Ascending aorta (tissue), 2 donors: ENCODE measurements around the gene FAM13B. TPM values are rescaled to one million over a fixed set of nuclear protein-coding genes. Genes with fewer than 3 reads are reported as not detected.

Experiments used
- DNase-seq, 2 donors: peaks; one replicate each; pipeline ENCODE4 v3.0.0-alpha.2; 2019; ENCODE audit warnings: low spot score in 2 of 2
- H3K27ac ChIP-seq, 2 donors: fragments of 200-600 bp; sonication (generic); one replicate each; pipeline ENCODE4 v1.5.1; 2016 to 2017; ENCODE audit warnings: mild to moderate bottlenecking in 1 of 2
- H3K27me3 ChIP-seq: fragments of 200-600 bp; sonication (generic); one replicate; pipeline ENCODE4 v1.5.1; 2017
- H3K36me3 ChIP-seq, 2 donors: fragments of 200-600 bp; sonication (generic); one replicate each; pipeline ENCODE4 v1.5.1; 2016
- H3K4me1 ChIP-seq, 2 donors: fragments of 200-600 bp; sonication (generic); one replicate each; pipeline ENCODE4 v1.5.1; 2016 to 2017; ENCODE audit warnings: mild to moderate bottlenecking in 1 of 2
- H3K4me3 ChIP-seq, 2 donors: fragments of 200-600 bp; sonication (generic); one replicate each; pipeline ENCODE4 v1.5.1; 2016 to 2017; ENCODE audit warnings: mild to moderate bottlenecking in 1 of 2
- H3K9me3 ChIP-seq, 2 donors: fragments of 200-600 bp; sonication (generic); one replicate each; pipeline ENCODE4 v1.5.1; 2016
- intact Hi-C: fragments of 100-400 bp; cut with DNase I; formaldehyde crosslinking; loops from one replicate; pipeline ENCODE4 v1.15.1; 2023
- total RNA-seq: library from RNA; depleted of rRNA; stranded (reverse); fragments of >200 nt; gene quantifications from one replicate; pipeline ENCODE4 v1.1.0, GENCODE V29; 2016
- TF ChIP-seq, protein P1 (sequence below), 3 experiments: fragments of 200-600 bp in 2 of 3; fragments of 450-650 bp in 1 of 3; sonication (generic) in 2 of 3; IDR thresholded peaks; one replicate each; pipeline ENCODE4 v1.5.1; 2016 to 2019; ENCODE audit warnings: antibody characterized with exemption in 3 of 3, mild to moderate bottlenecking in 1 of 3, moderate library complexity in 1 of 3

The FAM13B gene
- total RNA-seq, 1 donor from 2014 or later, result 19.2 TPM

DNA sequence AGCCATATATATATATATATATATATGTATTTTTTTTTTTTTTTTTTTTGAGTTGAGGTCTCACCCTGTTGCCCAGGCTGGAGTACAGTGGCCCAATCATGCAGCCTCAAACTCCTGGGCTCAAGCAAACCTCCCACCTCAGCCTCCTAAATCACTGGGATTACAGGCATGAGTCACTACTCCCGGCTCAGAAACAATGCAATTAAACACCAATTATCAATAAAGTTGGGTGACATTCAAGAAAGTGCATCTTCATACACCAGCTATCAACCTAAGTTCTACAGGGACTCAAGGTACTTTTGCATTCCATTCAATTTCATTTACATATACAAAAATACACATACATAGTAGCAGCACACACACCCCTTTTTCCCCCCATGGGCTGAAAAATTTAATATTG, 7.6 kb downstream of the FAM13B start:
- TF ChIP-seq, protein P1, sequence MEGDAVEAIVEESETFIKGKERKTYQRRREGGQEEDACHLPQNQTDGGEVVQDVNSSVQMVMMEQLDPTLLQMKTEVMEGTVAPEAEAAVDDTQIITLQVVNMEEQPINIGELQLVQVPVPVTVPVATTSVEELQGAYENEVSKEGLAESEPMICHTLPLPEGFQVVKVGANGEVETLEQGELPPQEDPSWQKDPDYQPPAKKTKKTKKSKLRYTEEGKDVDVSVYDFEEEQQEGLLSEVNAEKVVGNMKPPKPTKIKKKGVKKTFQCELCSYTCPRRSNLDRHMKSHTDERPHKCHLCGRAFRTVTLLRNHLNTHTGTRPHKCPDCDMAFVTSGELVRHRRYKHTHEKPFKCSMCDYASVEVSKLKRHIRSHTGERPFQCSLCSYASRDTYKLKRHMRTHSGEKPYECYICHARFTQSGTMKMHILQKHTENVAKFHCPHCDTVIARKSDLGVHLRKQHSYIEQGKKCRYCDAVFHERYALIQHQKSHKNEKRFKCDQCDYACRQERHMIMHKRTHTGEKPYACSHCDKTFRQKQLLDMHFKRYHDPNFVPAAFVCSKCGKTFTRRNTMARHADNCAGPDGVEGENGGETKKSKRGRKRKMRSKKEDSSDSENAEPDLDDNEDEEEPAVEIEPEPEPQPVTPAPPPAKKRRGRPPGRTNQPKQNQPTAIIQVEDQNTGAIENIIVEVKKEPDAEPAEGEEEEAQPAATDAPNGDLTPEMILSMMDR (IDR thresholded peaks at IDR 0.05), result no peak
- intact Hi-C loops, result no loop called here
- peaks cover 7 to 18% of the 10 kb centered on the region in 2 donors for H3K4me1 ChIP-seq
- H3K27me3 ChIP-seq, result no peaks in the 10 kb centered on the region
- no peaks in the 10 kb centered on the region for H3K9me3 ChIP-seq
- no peak overlapping the region for H3K4me3 ChIP-seq
- no peaks in the 10 kb centered on the region for H3K36me3 ChIP-seq
- H3K27ac ChIP-seq, result no peak overlapping the region
- DNase-seq, result no peak

DNA sequence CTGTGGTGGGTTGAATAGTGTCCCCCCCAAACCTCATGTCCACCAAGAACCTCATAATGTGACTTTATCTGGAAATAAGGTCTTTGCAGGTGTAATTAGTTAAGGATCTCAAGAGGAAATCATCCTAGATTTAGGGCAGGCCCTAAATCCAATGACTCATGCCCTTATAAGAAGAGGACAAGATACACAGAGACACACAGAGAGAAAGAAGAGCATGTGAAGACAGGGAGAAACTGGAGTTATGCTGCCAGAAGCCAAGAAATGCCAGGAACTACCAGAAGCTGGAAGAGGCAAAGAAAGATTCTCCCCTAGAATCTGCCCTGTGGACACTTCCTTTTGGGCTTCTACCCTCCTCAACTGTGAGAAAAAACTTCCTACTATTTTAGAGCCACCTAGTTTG, 8.8 kb downstream of the FAM13B start:
- Histone ChIP-seq H3K36me3 (peaks cover 2 to 7% of the 10 kb centered on the region in 2 donors), H3K4me1 (peaks cover 7 to 15% of the 10 kb centered on the region in 2 donors), H3K27me3 (no peaks in the 10 kb centered on the region), H3K27ac (no peak overlapping the region), H3K4me3 (no peak overlapping the region), H3K9me3 (no peaks in the 10 kb centered on the region)
- TF ChIP-seq, protein P1 (IDR thresholded peaks at IDR 0.05), result no peak
- DNase-seq, result no peak
- intact Hi-C loops, result no loop called here

DNA sequence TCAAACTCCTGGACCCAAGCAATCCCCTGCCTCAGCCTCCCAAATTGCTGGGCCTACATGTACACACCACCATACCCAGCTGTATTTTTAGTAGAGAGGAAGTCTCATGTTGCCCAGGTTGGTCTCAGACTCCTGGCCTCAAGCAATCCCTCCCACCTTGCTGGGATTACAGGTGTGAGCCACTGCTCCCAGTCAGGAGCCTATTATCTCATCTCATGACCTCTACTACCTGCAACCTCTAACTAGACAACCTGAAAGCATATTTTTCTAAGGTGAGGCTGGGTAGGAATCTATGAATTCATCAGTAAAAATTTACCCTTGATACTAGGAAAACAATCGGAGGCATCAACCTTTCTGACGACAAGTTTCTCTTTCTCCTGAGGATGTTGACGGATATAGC, 10.0 kb downstream of the FAM13B start:
- no peaks in the 10 kb centered on the region for H3K9me3 ChIP-seq
- H3K4me1 ChIP-seq, result peaks cover 0 to 10% of the 10 kb centered on the region in 2 donors
- H3K27me3 ChIP-seq, result no peaks in the 10 kb centered on the region
- DNase-seq, result no peak
- TF ChIP-seq, protein P1 (IDR thresholded peaks at IDR 0.05), result no peak
- peaks cover 14 to 16% of the 10 kb centered on the region in 2 donors for H3K36me3 ChIP-seq
- no peak overlapping the region for H3K27ac ChIP-seq
- no peak overlapping the region for H3K4me3 ChIP-seq
- intact Hi-C loops, result no loop called here

DNA sequence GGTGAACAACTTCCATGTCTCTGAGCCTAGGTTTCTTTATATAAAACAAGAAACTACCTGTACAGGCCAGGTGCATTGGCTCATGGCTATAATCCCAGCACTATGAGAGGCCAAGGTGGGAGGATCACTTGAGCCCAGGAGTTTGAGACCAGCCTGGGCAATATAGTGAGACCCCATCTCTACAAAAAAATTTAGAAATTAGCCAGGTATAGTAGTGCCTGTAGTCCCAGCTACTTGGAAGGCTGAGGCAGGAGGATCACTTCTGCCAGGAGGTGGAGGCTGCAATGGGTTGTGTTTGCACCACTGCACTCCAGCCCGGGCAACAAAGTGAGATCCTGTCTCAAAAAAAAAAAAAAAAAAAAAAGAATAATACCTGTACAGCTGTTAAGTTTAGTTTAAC, 11.1 kb downstream of the FAM13B start:
- Histone ChIP-seq H3K27me3 (no peaks in the 10 kb centered on the region), H3K4me3 (no peak overlapping the region), H3K4me1 (peaks cover 0 to 10% of the 10 kb centered on the region in 2 donors), H3K27ac (no peak overlapping the region), H3K9me3 (no peaks in the 10 kb centered on the region), H3K36me3 (peaks cover 19 to 23% of the 10 kb centered on the region in 2 donors)
- intact Hi-C loops, result no loop called here
- DNase-seq, result no peak
- TF ChIP-seq, protein P1 (IDR thresholded peaks at IDR 0.05), result no peak

DNA sequence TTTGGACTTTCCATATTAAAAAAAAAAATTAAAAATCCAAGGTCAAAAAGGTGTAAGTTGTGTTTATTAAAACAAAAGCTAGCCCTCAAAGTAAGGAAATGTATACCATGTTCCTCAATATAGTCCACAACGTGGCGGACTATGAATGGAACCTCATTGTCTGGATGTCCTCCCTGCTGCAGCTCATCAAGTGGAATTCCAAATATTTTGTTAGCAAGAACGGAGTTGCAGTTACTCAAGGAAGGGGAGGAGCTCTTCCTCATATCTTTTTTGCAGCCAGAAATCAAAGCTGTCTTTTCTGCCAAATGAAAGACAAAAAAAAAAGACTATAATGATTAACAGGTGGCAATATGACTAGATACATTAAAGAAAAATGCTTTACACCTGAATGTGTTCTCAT, 14.0 kb downstream of the FAM13B start:
- Histone ChIP-seq H3K27ac (no peak overlapping the region), H3K9me3 (no peaks in the 10 kb centered on the region), H3K36me3 (peaks cover 19 to 23% of the 10 kb centered on the region in 2 donors), H3K4me3 (no peak overlapping the region), H3K27me3 (no peaks in the 10 kb centered on the region), H3K4me1 (peaks cover 0 to 4% of the 10 kb centered on the region in 2 donors)
- TF ChIP-seq, protein P1 (IDR thresholded peaks at IDR 0.05), result no peak
- intact Hi-C loops, result no loop called here
- no peak for DNase-seq

DNA sequence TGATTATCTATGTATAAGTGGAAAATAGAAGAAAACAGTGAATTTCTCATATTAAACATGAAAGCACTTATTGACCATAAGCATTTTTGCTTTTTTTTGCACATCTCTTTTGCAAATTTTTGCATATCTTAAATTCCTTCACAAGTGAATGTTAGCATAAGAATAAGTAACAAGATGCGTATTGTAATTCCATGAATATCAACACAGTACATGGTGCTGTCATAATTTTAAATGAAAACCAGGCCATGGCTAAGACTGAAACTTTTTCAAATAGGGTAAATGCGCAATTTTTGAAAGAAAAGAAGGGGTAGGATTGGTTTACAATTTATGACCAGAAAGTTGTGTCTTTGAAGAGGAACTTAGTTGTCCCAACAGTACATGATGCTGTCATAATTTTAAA, 17.0 kb downstream of the FAM13B start:
- DNase-seq, result no peak
- intact Hi-C loops, result no loop called here
- no peak overlapping the region for H3K4me3 ChIP-seq
- H3K27me3 ChIP-seq, result no peaks in the 10 kb centered on the region
- H3K27ac ChIP-seq, result no peak overlapping the region
- H3K4me1 ChIP-seq, result no peaks in the 10 kb centered on the region
- TF ChIP-seq, protein P1 (IDR thresholded peaks at IDR 0.05), result no peak
- peaks cover 23% of the 10 kb centered on the region in 2 donors for H3K36me3 ChIP-seq
- H3K9me3 ChIP-seq, result no peaks in the 10 kb centered on the region
